Panc1 (cell line): ENCODE results near the gene TNNC1. TPM values are rescaled to one million over a fixed set of nuclear protein-coding genes. Genes with fewer than 3 reads are reported as not detected.

Source experiments
- ATAC-seq: fragments of 200-7000 bp; cut with Tn5 transposase; 2 replicates; pipeline ENCODE4 v1.9.1; 2020; ENCODE audit warnings: mild to moderate bottlenecking, moderate library complexity
- BruUV-seq: library from RNA; stranded (reverse); fragments of 400-500 nt; replicated peaks from 2 replicates; lab custom pipeline; 2021; lab: Mats Ljungman, UMichigan
- CTCF ChIA-PET: fragments of 300-600 bp; sonication (Branson Sonifier 250); formaldehyde crosslinking; loops from one replicate; lab custom pipeline; 2022; ENCODE audit warnings: antibody characterized with exemption; lab: Charles Lee
- POLR2A ChIA-PET: fragments of 300-600 bp; sonication (Branson Sonifier 250); formaldehyde crosslinking; loops from one replicate; lab custom pipeline; 2022; ENCODE audit warnings: antibody characterized with exemption; lab: Charles Lee
- DNase-seq: peaks from one replicate; pipeline ENCODE4 v3.0.0-alpha.2; 2010; ENCODE audit warnings: low read depth, low spot score
- H3K27ac ChIP-seq: 2 replicates; pipeline ENCODE4 v1.5.1; 2011; ENCODE audit warnings: mild to moderate bottlenecking, low read length, inconsistent platforms
- H3K27me3 ChIP-seq: fragments of 200-500 bp; sonication (Bioruptor generic); 2 replicates; pipeline ENCODE4 v1.6.0; 2014; ENCODE audit warnings: low read length, inconsistent platforms; ENCODE audit not compliant: control insufficient read depth, insufficient read depth
- H3K36me3 ChIP-seq: fragments of 200-500 bp; sonication (Bioruptor generic); 2 replicates; pipeline ENCODE4 v1.5.1; 2014; ENCODE audit warnings: inconsistent platforms, mild to moderate bottlenecking, low read length, moderate library complexity; ENCODE audit not compliant: control insufficient read depth, insufficient read depth
- H3K4me1 ChIP-seq: 2 replicates; pipeline ENCODE4 v1.5.1; 2011; ENCODE audit warnings: inconsistent platforms, mild to moderate bottlenecking, low read length, moderate library complexity; ENCODE audit not compliant: control insufficient read depth, insufficient read depth
- H3K4me3 ChIP-seq, 2 experiments: 2 replicates each; pipeline ENCODE4 v1.5.1; 2011 to 2012; ENCODE audit warnings: low read depth in 2 of 2, low read length in 2 of 2, mild to moderate bottlenecking in 2 of 2, inconsistent platforms in 1 of 2, moderate library complexity in 1 of 2
- H3K9me3 ChIP-seq: fragments of 200-500 bp; sonication (Bioruptor generic); 2 replicates; pipeline ENCODE4 v1.5.1; 2014; ENCODE audit warnings: low read depth, mild to moderate bottlenecking, inconsistent platforms, low read length, moderate library complexity; ENCODE audit not compliant: control insufficient read depth, insufficient read depth
- CTCF ChIP-seq: fragments of 450-650 bp; IDR thresholded peaks from 2 replicates; pipeline ENCODE4 v1.5.1; 2017; ENCODE audit warnings: mild to moderate bottlenecking
- POLR2AphosphoS5 ChIP-seq: IDR thresholded peaks from 2 replicates; pipeline ENCODE4 v1.6.1; 2012; ENCODE audit warnings: mild to moderate bottlenecking, low read depth, low read length, moderate library complexity
- REST ChIP-seq, 2 experiments: IDR thresholded peaks; 2 replicates each; pipeline ENCODE4 v1.6.1; 2011 to 2012; ENCODE audit warnings: low read depth in 2 of 2, control low read depth in 1 of 2, low read length in 1 of 2, mild to moderate bottlenecking in 1 of 2, moderate library complexity in 1 of 2; ENCODE audit not compliant: insufficient read depth in 1 of 2
- SIN3A ChIP-seq: IDR thresholded peaks from 2 replicates; pipeline ENCODE4 v1.6.1; 2012; ENCODE audit warnings: low read depth, mild to moderate bottlenecking, low read length, moderate library complexity, borderline replicate concordance; ENCODE audit not compliant: insufficient read depth
- TCF7L2 ChIP-seq: IDR thresholded peaks from 2 replicates; pipeline ENCODE4 v1.6.1; 2011; ENCODE audit warnings: mild to moderate bottlenecking, low read depth, low read length, inconsistent platforms
- in situ Hi-C: cut with HindIII; loops from 2 replicates; pipeline ENCODE4 v1.10.0; 2016; ENCODE audit warnings: low sequenced_read_pairs, low pct_unique_long_range_greater_than_20kb
- intact Hi-C: fragments of 100-400 bp; cut with micrococcal nuclease; formaldehyde crosslinking; loops from one replicate; pipeline ENCODE4 v1.10.0; 2022; ENCODE audit not compliant: unreplicated experiment
- total RNA-seq: library from RNA; stranded (reverse); gene quantifications from one replicate; pipeline ENCODE4 v1.2.1, GENCODE V29; 2021; ENCODE audit not compliant: unreplicated experiment

The TNNC1 gene
- total RNA-seq, 1 experiment from 2014 or later = 5.2 TPM

- in situ Hi-C loops = no loop called here
- no TSS peak for BruUV-seq
- no peaks in the 10 kb centered on the region for H3K9me3 ChIP-seq
- ATAC-seq (no peak), DNase-seq (no peak)
- no peak overlapping the region for H3K4me3 ChIP-seq
- no peaks in the 10 kb centered on the region for H3K36me3 ChIP-seq
- no peaks in the 10 kb centered on the region for H3K4me1 ChIP-seq
- TF ChIP-seq REST (IDR thresholded peaks at IDR 0.05; ENCODE audit: insufficient read depth in 1 of 2, low read depth in 2 of 2, low read length in 1 of 2) (no peak), CTCF (no peak), TCF7L2 (no peak), SIN3A (no peak), POLR2AphosphoS5 (no peak)
- intact Hi-C loops = no loop called here
- H3K27me3 ChIP-seq = no peaks in the 10 kb centered on the region
- H3K27ac ChIP-seq = no peak overlapping the region
- CTCF ChIA-PET = no interaction called here
- POLR2A ChIA-PET = no interaction called here
Measured at GRCh38 chr3:52438104-52438376, 15.8 kb downstream of the TNNC1 start.

- Histone ChIP-seq H3K27ac (no peak overlapping the region), H3K9me3 (no peaks in the 10 kb centered on the region), H3K27me3 (no peaks in the 10 kb centered on the region), H3K4me3 (no peak overlapping the region), H3K36me3 (no peaks in the 10 kb centered on the region), H3K4me1 (no peaks in the 10 kb centered on the region)
- ChIA-PET CTCF (interaction anchor here (0.7 kb wide), 1 partner anchor 197 kb away, joined by 3 read pairs; no protein-coding TSS in a partner anchor), POLR2A (no interaction called here)
- intact Hi-C loops (no loop called here), in situ Hi-C loops (no loop called here)
- TF ChIP-seq SIN3A = no peak
- no peak for TF ChIP-seq REST (IDR thresholded peaks at IDR 0.05; ENCODE audit: insufficient read depth in 1 of 2, low read depth in 2 of 2, low read length in 1 of 2)
- no peak for TF ChIP-seq CTCF
- no peak for TF ChIP-seq POLR2AphosphoS5
- TF ChIP-seq TCF7L2 = no peak
- BruUV-seq = no TSS peak
- DNase-seq = no peak
- no peak for ATAC-seq
Measured at GRCh38 chr3:52437326-52438103, 16.3 kb downstream of the TNNC1 start.
